Subcutaneous adipose tissue (tissue), 4 donors: ENCODE data around the gene ATP10B. TPM values are rescaled to one million over a fixed set of nuclear protein-coding genes. Genes with fewer than 3 reads are reported as not detected.

Source experiments
- total RNA-seq, 4 donors: library from RNA; depleted of rRNA; stranded (reverse); fragments of >200 nt; gene quantifications; one replicate each; pipeline ENCODE4 v1.1.0, GENCODE V29; 2016
- TF ChIP-seq, protein P1 (sequence below): fragments of 450-650 bp; IDR thresholded peaks from one replicate; pipeline ENCODE4 v1.5.1; 2016; ENCODE audit warnings: low read depth, mild to moderate bottlenecking, control low read depth, antibody characterized with exemption, moderate library complexity

The ATP10B gene
- total RNA-seq = under 1 TPM in 1 of 4 donors, not detected in 3; under 0.01 TPM

DNA sequence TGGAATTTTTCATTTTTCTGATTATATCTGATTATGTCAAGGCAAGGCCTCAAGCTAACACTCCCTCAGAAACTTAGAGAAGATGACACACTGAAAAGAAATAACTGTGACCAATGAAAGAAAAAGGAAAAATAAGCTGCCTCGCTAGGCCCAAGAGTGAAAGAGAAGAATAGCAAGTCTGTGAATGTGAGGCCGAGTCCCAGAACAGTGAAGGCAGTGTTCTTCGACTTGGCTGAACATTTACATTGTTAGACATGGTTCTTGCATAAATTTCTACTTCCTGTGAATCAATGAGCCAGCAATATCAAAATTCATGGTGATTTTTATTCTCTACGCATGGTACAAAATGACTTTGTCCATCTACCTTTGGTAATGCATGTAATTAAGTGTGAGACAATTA lies at the start of gene ATP10B:
Gene ATP10B, minus strand, starts transcription at position 163 of the 400 bp plus-strand sequence. CDS start 164,137 bp downstream, outside the sequence.
- TF ChIP-seq, protein P1, sequence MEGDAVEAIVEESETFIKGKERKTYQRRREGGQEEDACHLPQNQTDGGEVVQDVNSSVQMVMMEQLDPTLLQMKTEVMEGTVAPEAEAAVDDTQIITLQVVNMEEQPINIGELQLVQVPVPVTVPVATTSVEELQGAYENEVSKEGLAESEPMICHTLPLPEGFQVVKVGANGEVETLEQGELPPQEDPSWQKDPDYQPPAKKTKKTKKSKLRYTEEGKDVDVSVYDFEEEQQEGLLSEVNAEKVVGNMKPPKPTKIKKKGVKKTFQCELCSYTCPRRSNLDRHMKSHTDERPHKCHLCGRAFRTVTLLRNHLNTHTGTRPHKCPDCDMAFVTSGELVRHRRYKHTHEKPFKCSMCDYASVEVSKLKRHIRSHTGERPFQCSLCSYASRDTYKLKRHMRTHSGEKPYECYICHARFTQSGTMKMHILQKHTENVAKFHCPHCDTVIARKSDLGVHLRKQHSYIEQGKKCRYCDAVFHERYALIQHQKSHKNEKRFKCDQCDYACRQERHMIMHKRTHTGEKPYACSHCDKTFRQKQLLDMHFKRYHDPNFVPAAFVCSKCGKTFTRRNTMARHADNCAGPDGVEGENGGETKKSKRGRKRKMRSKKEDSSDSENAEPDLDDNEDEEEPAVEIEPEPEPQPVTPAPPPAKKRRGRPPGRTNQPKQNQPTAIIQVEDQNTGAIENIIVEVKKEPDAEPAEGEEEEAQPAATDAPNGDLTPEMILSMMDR = no peak

DNA sequence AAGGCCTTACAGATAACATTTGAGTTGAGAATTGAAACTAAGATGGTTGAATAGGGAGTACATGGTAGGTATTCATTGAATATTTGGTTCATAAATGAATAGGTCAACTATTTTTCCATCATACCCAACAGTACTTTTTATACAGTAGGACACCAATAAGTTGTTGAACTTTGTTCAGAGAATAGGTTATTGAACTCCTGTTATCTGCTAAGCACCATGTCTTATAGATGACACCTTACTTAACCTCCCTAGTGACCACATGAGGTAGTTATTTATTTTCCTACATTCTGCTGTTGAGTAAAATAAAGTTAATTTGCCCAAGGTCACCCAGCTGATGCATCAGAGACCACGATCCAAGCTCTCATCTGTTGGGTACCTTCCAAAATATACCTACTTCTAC lies 49.6 kb upstream of the ATP10B start:
- TF ChIP-seq, protein P1 = no peak

- TF ChIP-seq, protein P1 = no peak
Observed at GRCh38 chr5:160899735-160900134, 47.7 kb upstream of the ATP10B start.

- TF ChIP-seq, protein P1 = no peak
Observed at GRCh38 chr5:160887780-160888179, 35.8 kb upstream of the ATP10B start.

- TF ChIP-seq, protein P1 = no peak
Observed at GRCh38 chr5:160869989-160870521, 18.0 kb upstream of the ATP10B start.

DNA sequence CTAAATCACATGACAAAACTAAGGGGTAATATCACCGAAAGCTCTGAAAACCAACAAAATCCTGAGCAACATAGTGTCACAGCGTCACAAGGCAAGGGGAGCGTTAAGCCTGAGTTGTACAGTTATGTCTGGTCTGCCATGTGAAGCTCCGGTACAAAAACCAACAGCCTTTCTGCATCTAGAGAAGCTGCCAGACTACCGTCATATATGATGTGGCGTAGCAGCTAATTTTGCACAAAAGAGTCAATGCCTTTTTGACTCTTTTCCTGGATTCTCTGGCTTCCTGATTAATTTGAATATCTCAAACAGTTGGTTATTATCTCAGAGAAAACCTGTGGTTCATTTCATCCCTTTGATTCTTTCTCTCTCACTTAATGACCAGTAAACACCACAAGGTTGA lies 16.0 kb upstream of the ATP10B start:
- TF ChIP-seq, protein P1 = no peak

- TF ChIP-seq, protein P1 = no peak
Observed at GRCh38 chr5:160851451-160851850, 560 bp downstream of the ATP10B start.
